Measurements from ENCODE around the gene PLXDC2.
"Not testable (repeated sequence)": the region's sequence is repeated elsewhere in the genome, so short reads cannot be mapped to it uniquely, and the experiment has no call there.

The PLXDC2 gene

DNA sequence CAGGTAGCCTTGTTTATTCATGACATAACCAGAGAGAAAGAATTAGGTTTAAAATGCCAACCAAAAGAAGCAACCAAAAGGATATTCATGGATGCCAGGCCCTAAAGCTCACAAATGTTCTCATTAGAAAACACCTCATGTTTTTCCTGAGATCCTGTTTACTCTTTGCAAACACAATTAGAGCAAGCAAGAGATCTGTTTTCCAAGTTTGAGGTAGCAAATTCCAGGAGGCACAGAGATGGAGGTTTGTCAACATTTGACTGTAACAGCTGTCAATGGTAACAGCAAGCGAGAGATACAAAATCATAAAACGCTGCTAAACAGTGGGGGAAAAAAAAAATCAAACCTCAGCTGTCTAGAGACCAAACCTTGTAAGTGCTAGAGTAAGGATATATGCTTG lies 182.2 kb downstream of the PLXDC2 start:
- CTCF ChIA-PET, result interaction anchor here (0.6 kb wide), 1 partner anchor 740 kb away, joined by 6 read pairs; no protein-coding TSS in a partner anchor
- DNase-seq (ENCODE audit: extremely low spot score), result no peak
- POLR2A ChIA-PET, result no interaction called here
- no peak for TF ChIP-seq CTBP1 (IDR thresholded peaks at IDR 0.05; ENCODE audit: borderline replicate concordance)
- no peak for TF ChIP-seq SUZ12 (IDR thresholded peaks at IDR 0.05)
- TF ChIP-seq PKNOX1 (IDR thresholded peaks at IDR 0.05), result no peak
- no peak for TF ChIP-seq L3MBTL2 (conservative IDR thresholded peaks at IDR 0.05)
- no peak for TF ChIP-seq ELF4 (IDR thresholded peaks at IDR 0.05)
- TF ChIP-seq HDGF (IDR thresholded peaks at IDR 0.05; ENCODE audit: borderline replicate concordance), result no peak
- TF ChIP-seq FOXK2 (IDR thresholded peaks at IDR 0.05), result no peak
- no peak for TF ChIP-seq ARNT (IDR thresholded peaks at IDR 0.05)
- no peak for TF ChIP-seq LEF1 (IDR thresholded peaks at IDR 0.05; ENCODE audit: borderline replicate concordance)
- no peak for TF ChIP-seq ZNF384 (IDR thresholded peaks at IDR 0.05)
- no peak for TF ChIP-seq FOXM1 (IDR thresholded peaks at IDR 0.05; ENCODE audit: borderline replicate concordance)
- no peak for TF ChIP-seq TARDBP (IDR thresholded peaks at IDR 0.05)
- no peak for TF ChIP-seq BHLHE40 (IDR thresholded peaks at IDR 0.05; ENCODE audit: borderline replicate concordance)
- TF ChIP-seq FOXA1 (IDR thresholded peaks at IDR 0.05), result no peak
- no peak for TF ChIP-seq NFRKB (IDR thresholded peaks at IDR 0.05)
- TF ChIP-seq SP1 (IDR thresholded peaks at IDR 0.05), result no peak

DNA sequence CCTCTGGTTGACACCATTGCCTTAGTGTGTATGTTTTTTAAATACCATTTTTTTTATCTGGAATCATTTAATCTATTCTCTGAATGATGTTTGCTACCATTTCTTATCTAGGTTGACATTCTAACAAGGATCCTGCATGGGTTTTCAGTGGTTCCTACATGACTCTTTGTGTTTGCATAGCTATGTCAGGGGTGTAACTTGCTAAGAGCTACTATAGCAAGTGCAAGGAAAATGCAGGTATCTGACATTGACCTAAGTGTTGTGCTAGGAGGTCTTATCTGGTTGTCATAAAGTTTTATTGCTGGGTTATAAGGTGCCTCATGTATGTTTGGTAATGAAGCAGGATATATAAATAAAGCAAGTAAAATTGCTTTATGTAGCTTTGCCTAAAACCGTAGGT lies 183.2 kb downstream of the PLXDC2 start:
- no peak for DNase-seq (ENCODE audit: extremely low spot score)
- ChIA-PET CTCF (interaction anchor here (0.7 kb wide), 1 partner anchor 33 kb away, joined by 5 read pairs; no protein-coding TSS in a partner anchor), POLR2A (no interaction called here)
- TF ChIP-seq HDGF (IDR thresholded peaks at IDR 0.05; ENCODE audit: borderline replicate concordance) (no peak), ELF4 (IDR thresholded peaks at IDR 0.05) (no peak), NFRKB (IDR thresholded peaks at IDR 0.05) (no peak), ARNT (IDR thresholded peaks at IDR 0.05) (no peak), FOXA1 (IDR thresholded peaks at IDR 0.05) (no peak)

- CTCF ChIA-PET; POLR2A ChIA-PET; DNase-seq (ENCODE audit: extremely low spot score): not testable (repeated sequence)
These were observed 185.8 kb downstream of the PLXDC2 start for GRCh38 chr10:20002026-20002425.

- CTCF ChIA-PET, result no interaction called here
- DNase-seq (ENCODE audit: extremely low spot score), result no peak
- POLR2A ChIA-PET, result no interaction called here
- TF ChIP-seq ARNT (IDR thresholded peaks at IDR 0.05), result no peak
- TF ChIP-seq BHLHE40 (IDR thresholded peaks at IDR 0.05; ENCODE audit: borderline replicate concordance), result no peak
- TF ChIP-seq SP1 (IDR thresholded peaks at IDR 0.05), result no peak
- no peak for TF ChIP-seq PKNOX1 (IDR thresholded peaks at IDR 0.05)
- no peak for TF ChIP-seq NFRKB (IDR thresholded peaks at IDR 0.05)
- no peak for TF ChIP-seq FOXM1 (IDR thresholded peaks at IDR 0.05; ENCODE audit: borderline replicate concordance)
- no peak for TF ChIP-seq LEF1 (IDR thresholded peaks at IDR 0.05; ENCODE audit: borderline replicate concordance)
- TF ChIP-seq ZNF384 (IDR thresholded peaks at IDR 0.05), result no peak
- no peak for TF ChIP-seq L3MBTL2 (conservative IDR thresholded peaks at IDR 0.05)
- no peak for TF ChIP-seq ELF4 (IDR thresholded peaks at IDR 0.05)
- TF ChIP-seq TARDBP (IDR thresholded peaks at IDR 0.05), result no peak
These were observed 186.4 kb downstream of the PLXDC2 start for GRCh38 chr10:20002657-20003056.

- no peak for TF ChIP-seq FOXM1 (IDR thresholded peaks at IDR 0.05; ENCODE audit: borderline replicate concordance)
- no peak for TF ChIP-seq L3MBTL2 (conservative IDR thresholded peaks at IDR 0.05)
- ChIA-PET POLR2A (no interaction called here), CTCF (no interaction called here)
- DNase-seq (ENCODE audit: extremely low spot score), result no peak
These were observed 187.9 kb downstream of the PLXDC2 start for GRCh38 chr10:20004087-20004523.

DNA sequence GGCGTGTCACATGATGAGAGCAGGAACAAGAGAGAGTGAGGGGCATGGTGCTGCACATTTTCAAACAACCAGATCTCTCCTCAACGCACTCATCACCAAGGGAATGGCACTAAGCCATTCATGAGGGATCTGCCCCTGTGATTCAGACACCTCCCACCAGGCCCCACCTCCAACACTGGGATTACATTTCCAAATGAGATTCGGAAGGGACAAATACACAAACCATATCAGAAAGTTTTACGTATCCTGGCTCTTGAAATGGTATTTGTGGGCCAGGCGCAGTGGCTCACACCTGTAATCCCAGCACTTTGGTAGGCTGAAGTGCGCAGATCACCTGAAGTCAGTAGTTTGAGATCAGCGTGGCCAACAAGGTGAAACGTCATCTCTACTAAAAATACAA lies 189.4 kb downstream of the PLXDC2 start:
- DNase-seq (ENCODE audit: extremely low spot score), result no peak
- ChIA-PET POLR2A (no interaction called here), CTCF (no interaction called here)
- TF ChIP-seq FOXK2 (IDR thresholded peaks at IDR 0.05), result no peak
- no peak for TF ChIP-seq SUZ12 (IDR thresholded peaks at IDR 0.05)
- no peak for TF ChIP-seq HDGF (IDR thresholded peaks at IDR 0.05; ENCODE audit: borderline replicate concordance)
- no peak for TF ChIP-seq LEF1 (IDR thresholded peaks at IDR 0.05; ENCODE audit: borderline replicate concordance)
- no peak for TF ChIP-seq CTBP1 (IDR thresholded peaks at IDR 0.05; ENCODE audit: borderline replicate concordance)
- TF ChIP-seq NFRKB (IDR thresholded peaks at IDR 0.05), result no peak
- no peak for TF ChIP-seq ARNT (IDR thresholded peaks at IDR 0.05)
- TF ChIP-seq ELF4 (IDR thresholded peaks at IDR 0.05), result no peak
- no peak for TF ChIP-seq L3MBTL2 (conservative IDR thresholded peaks at IDR 0.05)
- no peak for TF ChIP-seq FOXA1 (IDR thresholded peaks at IDR 0.05)
- TF ChIP-seq TARDBP (IDR thresholded peaks at IDR 0.05), result no peak
- TF ChIP-seq PKNOX1 (IDR thresholded peaks at IDR 0.05), result no peak
- no peak for TF ChIP-seq BHLHE40 (IDR thresholded peaks at IDR 0.05; ENCODE audit: borderline replicate concordance)
- no peak for TF ChIP-seq SP1 (IDR thresholded peaks at IDR 0.05)
- no peak for TF ChIP-seq FOXM1 (IDR thresholded peaks at IDR 0.05; ENCODE audit: borderline replicate concordance)

DNA sequence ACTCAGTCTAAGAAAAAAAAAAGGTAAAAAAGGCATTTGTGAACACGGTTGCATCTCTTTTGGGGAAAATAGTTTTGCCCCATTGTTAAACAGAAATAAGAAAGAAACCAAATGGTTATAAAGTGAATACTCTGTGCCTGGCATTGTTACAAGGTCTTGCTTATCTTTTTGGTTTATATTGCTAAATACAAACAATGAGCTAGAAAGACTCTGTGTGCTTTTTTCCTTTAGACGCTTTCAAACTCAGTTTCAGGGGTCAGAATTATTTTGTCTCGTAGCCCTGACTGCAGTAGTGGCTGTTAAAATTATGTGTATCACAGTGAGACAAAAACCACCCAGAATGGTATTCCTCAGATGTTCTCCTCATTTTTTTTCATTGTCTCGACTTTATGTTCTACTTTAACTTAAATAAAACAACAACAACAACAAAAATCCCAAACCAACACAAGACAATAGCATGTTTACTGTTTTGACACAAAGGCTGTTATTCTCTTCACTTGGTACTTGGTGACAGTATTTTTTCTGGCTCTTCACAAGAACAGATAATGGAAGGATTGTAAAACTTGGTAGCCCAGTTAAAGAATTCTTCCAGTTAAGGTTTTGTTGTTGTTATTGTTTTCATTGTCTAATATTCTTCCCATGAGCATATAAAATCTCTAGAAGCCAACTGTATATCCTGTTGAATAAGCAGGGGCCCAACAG lies 190.1 kb downstream of the PLXDC2 start:
- ChIA-PET POLR2A (no interaction called here), CTCF (no interaction called here)
- TF ChIP-seq NFRKB (IDR thresholded peaks at IDR 0.05) (no peak), ELF4 (IDR thresholded peaks at IDR 0.05) (no peak), SP1 (IDR thresholded peaks at IDR 0.05) (no peak), PKNOX1 (IDR thresholded peaks at IDR 0.05) (no peak), FOXA1 (IDR thresholded peaks at IDR 0.05) (no peak), SUZ12 (IDR thresholded peaks at IDR 0.05) (no peak), BHLHE40 (IDR thresholded peaks at IDR 0.05; ENCODE audit: borderline replicate concordance) (no peak), FOXK2 (IDR thresholded peaks at IDR 0.05) (no peak), FOXM1 (IDR thresholded peaks at IDR 0.05; ENCODE audit: borderline replicate concordance) (no peak), ZNF384 (IDR thresholded peaks at IDR 0.05) (no peak), LEF1 (IDR thresholded peaks at IDR 0.05; ENCODE audit: borderline replicate concordance) (no peak), ARNT (IDR thresholded peaks at IDR 0.05) (no peak), CTBP1 (IDR thresholded peaks at IDR 0.05; ENCODE audit: borderline replicate concordance) (no peak), TARDBP (IDR thresholded peaks at IDR 0.05) (no peak), HDGF (IDR thresholded peaks at IDR 0.05; ENCODE audit: borderline replicate concordance) (no peak)
- DNase-seq (ENCODE audit: extremely low spot score), result no peak
